B cell (primary cell): ENCODE measurements around the gene DNAJC1. TPM values are rescaled to one million over a fixed set of nuclear protein-coding genes. Genes with fewer than 3 reads are reported as not detected.

Source experiments
- ATAC-seq: fragments of 200-7000 bp; cut with Tn5 transposase; one replicate; pipeline ENCODE4 v1.10.0; 2021; ENCODE audit warnings: low read depth, mild to moderate bottlenecking, moderate number of reproducible peaks, moderate library complexity
- CTCF ChIA-PET: fragments of 350-600 bp; sonication (Branson Sonifier 250); formaldehyde crosslinking; loops from one replicate; lab custom pipeline; 2021; ENCODE audit warnings: antibody characterized with exemption, inconsistent platforms; lab: Charles Lee
- POLR2A ChIA-PET: fragments of 350-600 bp; sonication (Branson Sonifier 250); formaldehyde crosslinking; loops from one replicate; lab custom pipeline; 2021; ENCODE audit warnings: antibody characterized with exemption; lab: Charles Lee
- DNase-seq: peaks from one replicate; pipeline ENCODE4 v3.0.0; 2013
- H2AFZ ChIP-seq: 2 replicates; pipeline ENCODE4 v1.6.1; 2012; ENCODE audit warnings: mild to moderate bottlenecking, low read depth, low read length; ENCODE audit not compliant: insufficient read depth, poor library complexity, severe bottlenecking
- H3K27ac ChIP-seq, 2 donors: 1 replicate in 1 of 2; 2 replicates in 1 of 2; pipeline ENCODE4 v1.5.1; 2012 to 2013; ENCODE audit warnings: low read length in 2 of 2, mild to moderate bottlenecking in 2 of 2, moderate library complexity in 1 of 2
- H3K27me3 ChIP-seq, 4 experiments: fragments of 200-600 bp in 1 of 4; sonication (generic) in 1 of 4; replicated peaks in 1 of 4; 1 replicate in 2 of 4; 2 replicates in 2 of 4; pipeline versions ENCODE4 v1.6.1 to v1.7.0; 2013 to 2016; ENCODE audit warnings: low read length in 3 of 4, mild to moderate bottlenecking in 2 of 4, mixed read lengths in 1 of 4, moderate library complexity in 1 of 4; ENCODE audit not compliant: insufficient read depth in 4 of 4, control insufficient read depth in 3 of 4; ENCODE audit errors: control extremely low read depth in 1 of 4
- H3K36me3 ChIP-seq, 2 experiments: replicated peaks in 1 of 2; 1 replicate in 1 of 2; 2 replicates in 1 of 2; pipeline versions ENCODE4 v1.6.1 to v1.7.1; 2013; ENCODE audit warnings: low read length in 1 of 2; ENCODE audit not compliant: insufficient read depth in 2 of 2, control insufficient read depth in 1 of 2; ENCODE audit errors: control extremely low read depth in 1 of 2, extremely low read depth in 1 of 2
- H3K4me1 ChIP-seq, 2 donors: fragments of 200-600 bp in 1 of 2; sonication (generic) in 1 of 2; 1 replicate in 1 of 2; 2 replicates in 1 of 2; pipeline versions ENCODE4 v1.5.1 to v1.6.1; 2013 to 2017; ENCODE audit warnings: low read length in 2 of 2; ENCODE audit not compliant: control insufficient read depth in 2 of 2, insufficient read depth in 2 of 2
- H3K4me2 ChIP-seq: replicated peaks from 2 replicates; pipeline ENCODE3; 2012; ENCODE audit warnings: mild to moderate bottlenecking, low read depth, low read length; ENCODE audit not compliant: poor library complexity, severe bottlenecking
- H3K4me3 ChIP-seq, 5 experiments: fragments of 200-600 bp in 1 of 5; sonication (generic) in 1 of 5; 1 replicate in 3 of 5; 2 replicates in 2 of 5; pipeline versions ENCODE4 v1.5.1 to v1.7.0; 2011 to 2016; ENCODE audit warnings: low read length in 4 of 5, mild to moderate bottlenecking in 4 of 5, low read depth in 2 of 5, control low read depth in 1 of 5, moderate library complexity in 1 of 5; ENCODE audit not compliant: insufficient read depth in 1 of 5; ENCODE audit errors: control extremely low read depth in 1 of 5, extremely low read depth in 1 of 5
- H3K79me2 ChIP-seq: fragments of 200-600 bp; sonication (generic); one replicate; pipeline ENCODE4 v1.6.0; 2016; ENCODE audit warnings: low read length; ENCODE audit not compliant: control insufficient read depth, insufficient read depth
- H3K9ac ChIP-seq: fragments of 200-600 bp; sonication (generic); 2 replicates; pipeline ENCODE4 v1.6.1; 2017; ENCODE audit warnings: mild to moderate bottlenecking, low read length, moderate library complexity
- H3K9me3 ChIP-seq, 3 donors: one replicate each; pipeline versions ENCODE4 v1.6.1 to v1.7.1; 2013; ENCODE audit warnings: low read length in 2 of 3; ENCODE audit not compliant: control insufficient read depth in 2 of 3, insufficient read depth in 1 of 3; ENCODE audit errors: control extremely low read depth in 1 of 3
- H4K20me1 ChIP-seq: 2 replicates; pipeline ENCODE4 v1.6.0; 2012; ENCODE audit warnings: mild to moderate bottlenecking, low read length; ENCODE audit not compliant: insufficient read depth, control insufficient read depth, poor library complexity, severe bottlenecking
- H3K27ac Mint-ChIP-seq: one replicate; pipeline ENCODE4 v1.8.0; 2021; ENCODE audit warnings: mixed read lengths
- H3K27me3 Mint-ChIP-seq: one replicate; pipeline ENCODE4 v1.8.0; 2021; ENCODE audit warnings: mixed read lengths
- H3K4me1 Mint-ChIP-seq: one replicate; pipeline ENCODE4 v1.8.0; 2021; ENCODE audit warnings: mixed read lengths
- H3K4me3 Mint-ChIP-seq: one replicate; pipeline ENCODE4 v1.8.0; 2021; ENCODE audit warnings: mixed read lengths
- H3K9me3 Mint-ChIP-seq: one replicate; pipeline ENCODE4 v1.8.0; 2022; ENCODE audit warnings: mixed read lengths; ENCODE audit not compliant: insufficient read depth
- EZH2 ChIP-seq: IDR thresholded peaks from 2 replicates; pipeline ENCODE4 v1.6.1; 2012; ENCODE audit warnings: borderline replicate concordance, low read depth, mild to moderate bottlenecking, moderate library complexity, low read length; ENCODE audit not compliant: insufficient read depth, poor library complexity, severe bottlenecking
- WGBS: methylation state at CpG from one replicate; pipeline ENCODE4 v1.1.5; 2013; ENCODE audit warnings: missing lambda C conversion rate; ENCODE audit not compliant: insufficient coverage; 5-methylcytosine and 5-hydroxymethylcytosine counted together
- intact Hi-C: fragments of 100-400 bp; cut with micrococcal nuclease; formaldehyde crosslinking; loops from one replicate; pipeline ENCODE4 v1.10.0; 2022
- polyA plus RNA-seq: library from polyadenylated mRNA; depleted of rRNA; stranded (reverse); fragments of >200 nt; gene quantifications from 2 replicates; pipeline ENCODE4 v1.2.3, GENCODE V29; 2012
- total RNA-seq, 2 donors: library from RNA; stranded (reverse); fragments of 120-200 nt in 1 of 2; gene quantifications; 1 replicate in 1 of 2; 2 replicates in 1 of 2; pipeline versions ENCODE4 v1.2.3 to v1.2.4, GENCODE V29; 2013 to 2022
- TF ChIP-seq, protein P1 (sequence below): fragments of 200-600 bp; IDR thresholded peaks from one replicate; pipeline ENCODE4 v1.8.0; 2022; ENCODE audit warnings: antibody characterized with exemption, mild to moderate bottlenecking

DNAJC1 gene
- total and polyA plus RNA-seq, 2 donors (not counting 1 experiment from before 2014, with no cell fraction given) = 9.4 to 15.4 TPM

DNA sequence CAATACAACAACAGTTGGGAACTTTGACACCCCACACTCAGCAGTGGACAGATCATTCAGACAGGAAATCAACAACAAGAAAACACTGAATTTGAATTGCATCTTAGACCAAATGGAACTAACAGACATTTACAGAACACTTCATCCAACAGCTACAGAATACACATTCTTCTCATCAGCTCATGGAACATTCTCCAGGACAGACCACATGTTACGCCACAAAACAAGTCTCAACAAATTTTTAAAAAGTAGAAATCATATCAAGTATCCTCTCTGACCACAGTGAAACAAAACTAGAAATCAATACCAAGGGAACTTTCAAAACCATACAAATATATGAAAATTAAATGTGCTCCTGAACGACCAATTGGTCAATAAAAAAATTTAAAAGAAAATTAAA is 212.3 kb downstream of the DNAJC1 start:
- no peak overlapping the region for H3K4me3 ChIP-seq
- no peak for TF ChIP-seq EZH2
- TF ChIP-seq, protein P1, sequence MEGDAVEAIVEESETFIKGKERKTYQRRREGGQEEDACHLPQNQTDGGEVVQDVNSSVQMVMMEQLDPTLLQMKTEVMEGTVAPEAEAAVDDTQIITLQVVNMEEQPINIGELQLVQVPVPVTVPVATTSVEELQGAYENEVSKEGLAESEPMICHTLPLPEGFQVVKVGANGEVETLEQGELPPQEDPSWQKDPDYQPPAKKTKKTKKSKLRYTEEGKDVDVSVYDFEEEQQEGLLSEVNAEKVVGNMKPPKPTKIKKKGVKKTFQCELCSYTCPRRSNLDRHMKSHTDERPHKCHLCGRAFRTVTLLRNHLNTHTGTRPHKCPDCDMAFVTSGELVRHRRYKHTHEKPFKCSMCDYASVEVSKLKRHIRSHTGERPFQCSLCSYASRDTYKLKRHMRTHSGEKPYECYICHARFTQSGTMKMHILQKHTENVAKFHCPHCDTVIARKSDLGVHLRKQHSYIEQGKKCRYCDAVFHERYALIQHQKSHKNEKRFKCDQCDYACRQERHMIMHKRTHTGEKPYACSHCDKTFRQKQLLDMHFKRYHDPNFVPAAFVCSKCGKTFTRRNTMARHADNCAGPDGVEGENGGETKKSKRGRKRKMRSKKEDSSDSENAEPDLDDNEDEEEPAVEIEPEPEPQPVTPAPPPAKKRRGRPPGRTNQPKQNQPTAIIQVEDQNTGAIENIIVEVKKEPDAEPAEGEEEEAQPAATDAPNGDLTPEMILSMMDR = no peak
- no peak for DNase-seq
- peaks cover 0 to 15% (median 2%) of the 10 kb centered on the region in 3 donors for H3K9me3 ChIP-seq
- H3K27ac ChIP-seq = no peak overlapping the region
- POLR2A ChIA-PET = no interaction called here
- H3K4me1 Mint-ChIP-seq = no peaks in the 10 kb centered on the region
- H3K4me2 ChIP-seq = no peak overlapping the region
- no peak overlapping the region for H2AFZ ChIP-seq
- H3K79me2 ChIP-seq = no peaks in the 10 kb centered on the region
- intact Hi-C loops = no loop called here
- no peak overlapping the region for H3K27ac Mint-ChIP-seq
- H3K27me3 Mint-ChIP-seq = no peaks in the 10 kb centered on the region
- H3K4me3 Mint-ChIP-seq = no peak overlapping the region
- H4K20me1 ChIP-seq = no peaks in the 10 kb centered on the region
- CTCF ChIA-PET = no interaction called here
- no peaks in the 10 kb centered on the region for H3K36me3 ChIP-seq
- ATAC-seq = no peak
- 100% methylated on average over 1 of the region's 2 CpGs for WGBS
- H3K4me1 ChIP-seq = no peaks in the 10 kb centered on the region
- no peak overlapping the region for H3K9ac ChIP-seq
- H3K27me3 ChIP-seq = no peaks in the 10 kb centered on the region
- H3K9me3 Mint-ChIP-seq = peaks cover 6% of the 10 kb centered on the region

DNA sequence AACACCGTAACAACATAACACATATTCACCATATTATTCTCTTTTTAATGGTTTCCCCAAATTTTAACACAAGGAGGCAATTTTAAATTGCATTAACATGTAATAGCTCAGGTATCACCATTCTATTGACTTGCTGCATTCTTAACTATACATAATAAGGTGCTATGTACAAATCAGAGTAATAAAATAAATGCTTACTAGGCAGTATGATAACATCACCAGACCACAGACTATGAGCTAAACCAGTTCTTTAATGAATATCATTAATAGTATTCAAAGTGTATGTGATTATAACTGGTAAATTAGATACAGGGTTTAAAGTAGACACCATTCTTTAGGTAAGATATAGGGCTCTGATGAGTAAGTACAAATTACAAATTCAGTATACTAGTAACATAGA is 226.6 kb downstream of the DNAJC1 start:
- Mint-ChIP-seq H3K27me3 (no peaks in the 10 kb centered on the region), H3K27ac (no peak overlapping the region), H3K4me3 (no peak overlapping the region), H3K9me3 (peaks cover 3% of the 10 kb centered on the region), H3K4me1 (no peaks in the 10 kb centered on the region)
- ChIA-PET CTCF (no interaction called here), POLR2A (no interaction called here)
- TF ChIP-seq, protein P1 = no peak
- no peak for TF ChIP-seq EZH2
- H2AFZ ChIP-seq = no peak overlapping the region
- intact Hi-C loops = no loop called here
- no CpG with 5 or more reads among the region's 1 CpG for WGBS
- no peaks in the 10 kb centered on the region for H3K4me1 ChIP-seq
- H3K9me3 ChIP-seq = peaks cover 0 to 9% (median 0%) of the 10 kb centered on the region in 3 donors
- H3K9ac ChIP-seq = no peak overlapping the region
- H3K27me3 ChIP-seq = no peaks in the 10 kb centered on the region
- H3K4me2 ChIP-seq = no peak overlapping the region
- H3K79me2 ChIP-seq = no peaks in the 10 kb centered on the region
- ATAC-seq (no peak), DNase-seq (no peak)
- no peak overlapping the region for H3K4me3 ChIP-seq
- H3K27ac ChIP-seq = no peak overlapping the region
- H3K36me3 ChIP-seq = no peaks in the 10 kb centered on the region
- H4K20me1 ChIP-seq = no peaks in the 10 kb centered on the region
